Measurements from ENCODE around the gene LIPT2. TPM values are rescaled to one million over a fixed set of nuclear protein-coding genes. Genes with fewer than 3 reads are reported as not detected.

Gene LIPT2
- polyA plus RNA-seq, 6 donors from 2014 or later, result 16.5 to 30.4 (median 19.3) TPM

DNA sequence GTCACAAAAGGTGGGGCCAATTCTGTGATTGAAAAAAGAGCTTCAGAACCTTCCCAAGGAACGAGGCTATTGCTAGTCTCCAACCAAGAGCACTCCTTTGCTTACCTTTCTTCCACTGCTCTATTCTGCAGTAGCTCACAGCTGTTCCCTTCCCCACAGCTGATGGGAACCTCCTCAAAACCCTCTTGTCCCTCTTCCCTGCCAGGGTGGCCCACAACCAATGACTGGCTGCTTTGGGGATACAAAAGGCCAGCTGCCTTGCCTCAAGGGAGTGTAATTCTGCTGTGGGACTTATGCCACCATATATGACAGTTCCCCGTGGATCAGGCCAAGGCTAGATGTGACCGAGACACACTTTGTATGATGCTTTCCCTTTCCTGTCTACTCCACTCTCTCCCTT is 41.2 kb downstream of the LIPT2 start:
- Mint-ChIP-seq H3K4me1 (peaks cover 4 to 13% (median 9%) of the 10 kb centered on the region in 3 donors), H3K4me3 (no peak overlapping the region), H3K36me3 (no peaks in the 10 kb centered on the region), H3K27ac (peak overlapping the region in 1 of 6 donors; percentile 84), H3K9me3 (no peaks in the 10 kb centered on the region), H3K27me3 (peaks cover 6 to 18% (median 12%) of the 10 kb centered on the region in 3 donors)
- DNase-seq, result no peak
- ATAC-seq (ENCODE audit: low read depth in 2 of 2), result no peak

DNA sequence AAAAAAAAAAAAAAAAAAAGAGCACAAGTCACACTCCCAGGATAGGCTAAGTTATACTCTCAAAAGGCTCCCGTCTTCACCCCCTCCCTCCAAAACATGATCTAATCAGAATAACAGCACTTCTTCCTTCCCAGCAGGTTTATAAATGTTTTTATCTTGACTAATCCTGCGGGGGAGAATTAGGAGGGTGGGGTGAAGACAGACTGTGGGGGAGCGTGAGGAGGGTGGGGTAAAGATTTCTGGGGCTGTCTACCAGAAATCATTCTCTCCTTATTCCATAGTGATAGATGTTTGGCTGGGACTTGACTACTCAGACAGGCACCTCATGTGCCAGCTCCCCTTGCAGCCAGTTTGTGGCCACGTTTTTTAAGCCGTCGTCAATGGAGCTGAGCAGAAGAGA is 43.2 kb downstream of the LIPT2 start:
- H3K27ac Mint-ChIP-seq, result no peak overlapping the region
- H3K4me1 Mint-ChIP-seq, result peaks cover 4 to 13% (median 9%) of the 10 kb centered on the region in 3 donors
- no peaks in the 10 kb centered on the region for H3K36me3 Mint-ChIP-seq
- ATAC-seq (ENCODE audit: low read depth in 2 of 2), result no peak
- H3K27me3 Mint-ChIP-seq, result peaks cover 6 to 18% (median 12%) of the 10 kb centered on the region in 3 donors
- no peak for DNase-seq
- H3K9me3 Mint-ChIP-seq, result no peaks in the 10 kb centered on the region
- no peak overlapping the region for H3K4me3 Mint-ChIP-seq

DNA sequence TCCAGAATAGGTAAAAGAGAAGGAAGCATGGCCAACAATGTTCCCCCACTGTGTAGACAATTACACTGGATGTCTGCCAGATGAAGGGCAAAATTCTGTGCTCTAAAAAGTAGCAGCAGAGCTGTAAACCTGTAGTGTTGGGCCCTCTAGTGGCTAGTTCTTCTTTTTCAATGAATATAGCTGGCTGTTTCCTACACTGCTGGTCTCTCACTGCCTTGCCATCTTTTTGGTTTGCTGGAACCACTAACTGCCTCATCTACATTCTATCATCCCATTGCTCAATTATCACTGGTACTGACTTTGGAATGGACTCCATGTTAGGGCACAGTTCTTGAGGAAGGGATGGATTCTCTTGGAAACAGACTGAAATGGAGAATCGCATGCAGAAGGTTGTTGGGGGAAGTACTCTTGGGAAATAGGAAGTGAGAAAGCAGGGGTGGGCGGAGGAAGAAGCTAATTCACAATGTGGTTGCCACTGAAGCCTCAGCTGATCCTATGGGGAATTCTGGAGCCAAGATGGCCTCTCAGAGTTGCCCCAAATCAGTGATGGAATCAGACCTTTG is 44.1 kb downstream of the LIPT2 start:
- H3K27ac Mint-ChIP-seq, result peak overlapping the region in 3 of 6 donors; percentile 11 to 86 (median 51)
- H3K27me3 Mint-ChIP-seq, result peaks cover 6 to 18% (median 12%) of the 10 kb centered on the region in 3 donors
- no peaks in the 10 kb centered on the region for H3K9me3 Mint-ChIP-seq
- ATAC-seq (ENCODE audit: low read depth in 2 of 2) (peak; percentile 89 to 94), DNase-seq (peak; percentile 67)
- H3K4me1 Mint-ChIP-seq, result peaks cover 4 to 13% (median 9%) of the 10 kb centered on the region in 3 donors
- no peaks in the 10 kb centered on the region for H3K36me3 Mint-ChIP-seq
- peak overlapping the region in 7 of 8 donors; percentile 24 to 72 (median 60) for H3K4me3 Mint-ChIP-seq

DNA sequence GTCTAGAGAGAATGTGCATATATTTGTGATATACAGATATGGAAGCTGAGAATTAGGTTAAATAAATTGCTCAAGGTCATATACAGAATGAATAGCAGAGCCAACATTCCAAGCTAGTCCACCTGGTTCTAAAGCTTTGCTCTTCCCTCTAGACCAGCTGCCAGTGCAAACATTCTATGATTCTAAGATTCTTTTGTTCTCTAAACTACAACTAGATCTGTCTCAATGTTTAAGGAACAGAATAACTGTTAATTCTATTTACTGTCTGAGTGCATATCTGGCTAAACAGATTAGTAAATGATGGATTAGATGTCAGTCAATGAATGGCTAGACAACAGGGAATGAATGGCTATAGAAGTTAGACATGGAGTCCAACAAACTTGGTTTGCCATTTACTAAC is 45.8 kb downstream of the LIPT2 start:
- Mint-ChIP-seq H3K36me3 (no peaks in the 10 kb centered on the region), H3K9me3 (no peaks in the 10 kb centered on the region), H3K27ac (no peak overlapping the region), H3K4me1 (peaks cover 4 to 8% (median 6%) of the 10 kb centered on the region in 3 donors), H3K4me3 (no peak overlapping the region), H3K27me3 (peaks cover 0 to 11% (median 9%) of the 10 kb centered on the region in 3 donors)
- no peak for DNase-seq
- ATAC-seq (ENCODE audit: low read depth in 2 of 2), result no peak

DNA sequence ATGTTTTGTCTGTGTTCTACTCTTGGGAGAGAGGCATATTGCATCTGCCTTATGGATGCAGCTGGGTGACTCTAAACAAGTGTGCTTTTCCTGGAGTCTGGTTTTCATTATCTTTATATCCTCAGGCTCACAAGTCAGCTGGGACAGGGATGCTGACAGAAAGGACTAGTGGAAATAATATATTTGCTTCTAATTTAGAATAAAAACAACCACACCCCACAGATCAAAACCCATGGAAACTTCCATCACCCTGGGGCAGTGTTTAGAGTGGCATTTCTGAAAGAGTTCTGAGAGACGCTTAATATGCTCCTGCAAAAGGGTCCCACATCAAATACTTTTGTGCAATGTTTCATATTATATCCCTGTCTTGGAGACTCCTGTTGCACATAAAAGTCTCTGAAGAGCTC is 47.0 kb downstream of the LIPT2 start:
- DNase-seq, result no peak
- no peak for ATAC-seq (ENCODE audit: low read depth in 2 of 2)
- Mint-ChIP-seq H3K27ac (no peak overlapping the region), H3K4me1 (peaks cover 4 to 8% (median 6%) of the 10 kb centered on the region in 3 donors), H3K9me3 (no peaks in the 10 kb centered on the region), H3K36me3 (no peaks in the 10 kb centered on the region), H3K27me3 (peaks cover 0 to 10% (median 7%) of the 10 kb centered on the region in 3 donors), H3K4me3 (no peak overlapping the region)

DNA sequence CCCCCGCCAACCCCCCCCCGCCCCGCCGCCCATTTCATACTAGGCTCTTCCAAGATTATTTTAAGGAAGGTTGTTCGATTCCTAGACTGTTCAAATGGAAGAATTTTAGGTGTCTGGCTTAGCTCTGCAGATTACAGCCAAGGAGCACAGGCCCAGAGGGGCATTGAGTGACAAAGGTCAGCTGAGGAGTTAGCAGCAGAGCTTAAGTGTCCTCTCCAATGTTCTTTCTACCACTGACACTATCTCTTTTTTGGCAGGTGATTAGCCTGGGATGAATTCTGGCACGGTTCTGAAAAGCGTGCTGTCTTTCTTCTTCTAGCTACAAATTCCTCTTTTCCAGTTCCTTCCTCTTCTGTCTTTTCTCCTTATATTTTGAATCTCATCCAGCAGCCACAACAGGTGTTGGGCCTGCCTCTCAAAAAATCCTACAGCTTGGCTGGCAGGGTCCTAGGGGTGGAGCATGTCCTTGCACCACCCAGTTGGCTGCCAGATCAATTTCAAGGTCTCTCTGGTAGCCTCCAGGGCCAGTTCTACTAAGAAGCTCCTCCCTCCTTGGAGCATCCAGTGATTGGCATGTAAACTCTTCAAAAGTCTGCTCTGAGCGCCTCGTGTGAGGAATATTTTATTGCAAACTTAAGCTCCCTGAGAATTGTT is 49.2 kb downstream of the LIPT2 start:
- Mint-ChIP-seq H3K27ac (no peak overlapping the region), H3K4me1 (peaks cover 0 to 3% (median 0%) of the 10 kb centered on the region in 3 donors), H3K36me3 (no peaks in the 10 kb centered on the region), H3K9me3 (peaks cover 0 to 17% (median 4%) of the 10 kb centered on the region in 7 donors), H3K4me3 (no peak overlapping the region), H3K27me3 (peaks cover 0 to 10% (median 8%) of the 10 kb centered on the region in 3 donors)
- ATAC-seq (ENCODE audit: low read depth in 2 of 2) (no peak), DNase-seq (no peak)

DNA sequence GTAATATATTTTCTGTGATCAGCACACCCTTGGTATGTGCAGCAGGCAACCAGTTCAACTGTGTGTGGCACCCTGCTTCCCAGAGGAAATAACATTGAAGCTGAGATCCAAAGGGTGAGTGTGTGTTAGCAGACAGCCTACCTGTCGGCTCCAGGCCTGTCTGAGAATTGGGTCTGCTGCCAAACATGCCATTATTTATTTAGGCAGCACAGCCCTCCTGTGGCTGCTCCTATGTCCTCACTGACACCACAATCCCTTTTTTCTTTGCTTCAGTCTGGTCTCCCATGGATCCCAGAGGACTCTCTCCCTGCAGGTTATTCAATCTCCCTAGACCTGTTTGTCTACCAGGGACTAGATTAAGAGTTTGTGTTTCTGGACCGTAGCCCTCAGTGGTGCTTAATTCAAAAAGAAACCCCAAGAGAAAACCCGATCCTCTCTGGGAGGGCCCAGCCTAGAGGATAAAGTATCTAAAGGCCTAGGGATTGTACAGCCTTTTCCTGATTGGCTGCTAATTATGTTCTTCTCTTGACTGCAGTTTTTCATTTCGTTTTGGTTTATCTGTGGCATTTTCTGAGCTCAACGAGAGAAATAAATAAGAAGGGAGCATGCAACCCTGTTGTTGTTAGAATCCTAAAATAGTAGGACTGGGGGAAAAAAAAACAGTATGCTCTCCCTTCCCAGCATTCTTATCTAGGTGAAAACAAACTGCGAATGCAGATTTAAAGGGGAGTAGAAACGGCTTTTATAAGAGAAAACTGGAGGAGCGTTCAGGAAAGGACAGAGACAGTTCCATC is 50.3 kb downstream of the LIPT2 start:
- ATAC-seq (ENCODE audit: low read depth in 2 of 2), result no peak
- H3K9me3 Mint-ChIP-seq, result peaks cover 0 to 17% (median 4%) of the 10 kb centered on the region in 7 donors
- no peaks in the 10 kb centered on the region for H3K36me3 Mint-ChIP-seq
- no peaks in the 10 kb centered on the region for H3K4me1 Mint-ChIP-seq
- peak overlapping the region in 1 of 6 donors; percentile 14 for H3K27ac Mint-ChIP-seq
- peaks cover 0 to 10% (median 8%) of the 10 kb centered on the region in 3 donors for H3K27me3 Mint-ChIP-seq
- DNase-seq, result no peak
- H3K4me3 Mint-ChIP-seq, result no peak overlapping the region

DNA sequence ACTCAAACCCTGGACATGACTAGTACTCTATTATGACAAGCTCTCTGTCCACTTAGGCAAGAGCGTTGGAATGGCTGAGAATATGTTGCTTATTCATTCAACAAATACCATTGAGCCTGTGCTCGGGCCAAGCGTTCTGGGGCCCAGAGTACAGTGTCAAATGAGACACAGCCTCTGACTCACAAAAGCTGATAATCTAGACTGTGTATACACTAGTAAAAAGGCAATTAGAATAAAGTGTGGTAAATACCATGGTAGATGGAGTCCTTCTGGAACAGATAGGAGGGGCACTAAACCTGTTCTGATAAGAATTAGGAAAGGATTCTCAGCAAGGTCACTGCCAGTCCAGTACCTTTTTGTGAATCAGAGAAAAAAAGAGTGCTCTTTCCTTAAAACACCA is 50.9 kb downstream of the LIPT2 start:
- Mint-ChIP-seq H3K36me3 (no peaks in the 10 kb centered on the region), H3K27me3 (peaks cover 0 to 10% (median 8%) of the 10 kb centered on the region in 3 donors), H3K9me3 (peaks cover 0 to 17% (median 4%) of the 10 kb centered on the region in 7 donors), H3K4me3 (no peak overlapping the region), H3K27ac (no peak overlapping the region), H3K4me1 (no peaks in the 10 kb centered on the region)
- DNase-seq (no peak), ATAC-seq (ENCODE audit: low read depth in 2 of 2) (no peak)

Other genes starting within 250 kb of the LIPT2 start
- not detected for gene P4HA3, start 182.1 kb downstream of the LIPT2 start, polyA plus RNA-seq (ENCODE audit: low read depth in 6 of 6)
- 1 to 10 TPM; 3.6 to 6.4 (median 5.1) TPM for gene PGM2L1, start 95.3 kb downstream of the LIPT2 start, polyA plus RNA-seq (ENCODE audit: low read depth in 6 of 6)
- gene KCNE3, start 26.2 kb downstream of the LIPT2 start, polyA plus RNA-seq (ENCODE audit: low read depth in 6 of 6), result not detected
- 10 to 100 TPM in 5 of 6 donors, 1 to 10 TPM in 1; 9.4 to 16.7 (median 14.5) TPM for gene POLD3, start 98.9 kb upstream of the LIPT2 start, polyA plus RNA-seq (ENCODE audit: low read depth in 6 of 6)
- gene CHRDL2, start 237.7 kb upstream of the LIPT2 start, polyA plus RNA-seq (ENCODE audit: low read depth in 6 of 6), result not detected

Data from naive B cell (primary cell).